ENCODE results near the gene EXOG.
"Not testable (repeated sequence)": the region's sequence is repeated elsewhere in the genome, so short reads cannot be mapped to it uniquely, and the experiment has no call there.

The EXOG gene

GRCh38 chr3:38563070-38563885 lies 67.1 kb downstream of the EXOG start:
- Histone ChIP-seq H3K4me3 (ENCODE audit: insufficient read length, low read depth) (no peak overlapping the region), H3K36me3 (ENCODE audit: insufficient read depth, insufficient read length, low read length) (peaks cover 3% of the 10 kb centered on the region), H3K27me3 (ENCODE audit: insufficient read depth, insufficient read length) (no peaks in the 10 kb centered on the region), H3K9ac (ENCODE audit: insufficient read length, low read depth) (no peak overlapping the region), H3K9me3 (ENCODE audit: insufficient read depth, low read length) (no peaks in the 10 kb centered on the region), H3K4me1 (ENCODE audit: insufficient read depth, insufficient read length) (no peaks in the 10 kb centered on the region)
- no peak for DNase-seq (ENCODE audit: low read depth, low spot score)
- TF ChIP-seq ZNF274 (IDR thresholded peaks at IDR 0.05; ENCODE audit: low read depth, low read length), result no peak
- TF ChIP-seq SUZ12 (IDR thresholded peaks at IDR 0.05; ENCODE audit: extremely low read depth, insufficient read depth, insufficient read length), result no peak
- no peak for TF ChIP-seq YY1 (IDR thresholded peaks at IDR 0.05; ENCODE audit: insufficient read depth, insufficient read length)

DNA sequence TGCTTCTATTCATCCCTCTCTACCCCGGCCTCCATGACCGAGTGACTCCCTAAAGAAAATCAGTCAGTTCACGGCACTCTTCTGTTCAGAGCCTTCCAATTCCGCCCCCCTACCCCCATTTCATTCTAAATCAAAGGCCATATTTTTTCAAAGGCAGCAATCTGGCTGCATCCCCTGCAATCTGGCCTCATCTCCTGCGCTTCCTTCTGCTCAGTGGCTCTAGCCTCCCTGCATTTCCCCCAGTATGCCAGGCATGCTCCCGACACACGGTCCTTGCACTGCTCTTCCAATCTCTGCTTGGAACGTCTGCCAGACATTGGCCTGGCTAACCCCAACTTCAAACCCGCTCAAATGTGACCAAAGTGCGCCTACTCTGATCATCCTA lies 67.7 kb downstream of the EXOG start:
- peaks cover 3% of the 10 kb centered on the region for H3K36me3 ChIP-seq (ENCODE audit: insufficient read depth, insufficient read length, low read length)
- H3K4me3 ChIP-seq (ENCODE audit: insufficient read length, low read depth), result no peak overlapping the region
- H3K9me3 ChIP-seq (ENCODE audit: insufficient read depth, low read length), result no peaks in the 10 kb centered on the region
- no peaks in the 10 kb centered on the region for H3K4me1 ChIP-seq (ENCODE audit: insufficient read depth, insufficient read length)
- DNase-seq (ENCODE audit: low read depth, low spot score), result no peak
- TF ChIP-seq ZNF274 (IDR thresholded peaks at IDR 0.05; ENCODE audit: low read depth, low read length) (no peak), SUZ12 (IDR thresholded peaks at IDR 0.05; ENCODE audit: extremely low read depth, insufficient read depth, insufficient read length) (no peak)
- H3K27me3 ChIP-seq (ENCODE audit: insufficient read depth, insufficient read length), result no peaks in the 10 kb centered on the region
- H3K9ac ChIP-seq (ENCODE audit: insufficient read length, low read depth), result no peak overlapping the region

- Histone ChIP-seq H3K4me1 (ENCODE audit: insufficient read depth, insufficient read length) (no peaks in the 10 kb centered on the region), H3K27me3 (ENCODE audit: insufficient read depth, insufficient read length) (no peaks in the 10 kb centered on the region), H3K9ac (ENCODE audit: insufficient read length, low read depth) (no peak overlapping the region), H3K9me3 (ENCODE audit: insufficient read depth, low read length) (no peaks in the 10 kb centered on the region), H3K4me3 (ENCODE audit: insufficient read length, low read depth) (no peak overlapping the region), H3K36me3 (ENCODE audit: insufficient read depth, insufficient read length, low read length) (peaks cover 3% of the 10 kb centered on the region)
- no peak for DNase-seq (ENCODE audit: low read depth, low spot score)
- TF ChIP-seq YY1 (IDR thresholded peaks at IDR 0.05; ENCODE audit: insufficient read depth, insufficient read length), result no peak
- TF ChIP-seq ZNF274 (IDR thresholded peaks at IDR 0.05; ENCODE audit: low read depth, low read length), result no peak
- no peak for TF ChIP-seq SUZ12 (IDR thresholded peaks at IDR 0.05; ENCODE audit: extremely low read depth, insufficient read depth, insufficient read length)
Observed at GRCh38 chr3:38564631-38565338, 68.6 kb downstream of the EXOG start.

- H3K36me3 ChIP-seq (ENCODE audit: insufficient read depth, insufficient read length, low read length), result peaks cover 3% of the 10 kb centered on the region
- H3K4me1 ChIP-seq (ENCODE audit: insufficient read depth, insufficient read length), result no peaks in the 10 kb centered on the region
- no peak for DNase-seq (ENCODE audit: low read depth, low spot score)
- H3K9ac ChIP-seq (ENCODE audit: insufficient read length, low read depth), result no peak overlapping the region
- no peak for TF ChIP-seq SUZ12 (IDR thresholded peaks at IDR 0.05; ENCODE audit: extremely low read depth, insufficient read depth, insufficient read length)
- TF ChIP-seq YY1 (IDR thresholded peaks at IDR 0.05; ENCODE audit: insufficient read depth, insufficient read length), result no peak
- no peak for TF ChIP-seq ZNF274 (IDR thresholded peaks at IDR 0.05; ENCODE audit: low read depth, low read length)
- H3K4me3 ChIP-seq (ENCODE audit: insufficient read length, low read depth), result no peak overlapping the region
- no peaks in the 10 kb centered on the region for H3K9me3 ChIP-seq (ENCODE audit: insufficient read depth, low read length)
- H3K27me3 ChIP-seq (ENCODE audit: insufficient read depth, insufficient read length), result no peaks in the 10 kb centered on the region
Observed at GRCh38 chr3:38565339-38566214, 69.4 kb downstream of the EXOG start.

GRCh38 chr3:38566215-38566528 lies 70.0 kb downstream of the EXOG start:
- Histone ChIP-seq H3K4me3 (ENCODE audit: insufficient read length, low read depth) (no peak overlapping the region), H3K9me3 (ENCODE audit: insufficient read depth, low read length) (no peaks in the 10 kb centered on the region), H3K9ac (ENCODE audit: insufficient read length, low read depth) (no peak overlapping the region), H3K4me1 (ENCODE audit: insufficient read depth, insufficient read length) (no peaks in the 10 kb centered on the region), H3K36me3 (ENCODE audit: insufficient read depth, insufficient read length, low read length) (peaks cover 3% of the 10 kb centered on the region), H3K27me3 (ENCODE audit: insufficient read depth, insufficient read length) (no peaks in the 10 kb centered on the region)
- DNase-seq (ENCODE audit: low read depth, low spot score), result no peak
- TF ChIP-seq YY1 (IDR thresholded peaks at IDR 0.05; ENCODE audit: insufficient read depth, insufficient read length) (no peak), SUZ12 (IDR thresholded peaks at IDR 0.05; ENCODE audit: extremely low read depth, insufficient read depth, insufficient read length) (no peak), ZNF274 (IDR thresholded peaks at IDR 0.05; ENCODE audit: low read depth, low read length) (no peak)

DNA sequence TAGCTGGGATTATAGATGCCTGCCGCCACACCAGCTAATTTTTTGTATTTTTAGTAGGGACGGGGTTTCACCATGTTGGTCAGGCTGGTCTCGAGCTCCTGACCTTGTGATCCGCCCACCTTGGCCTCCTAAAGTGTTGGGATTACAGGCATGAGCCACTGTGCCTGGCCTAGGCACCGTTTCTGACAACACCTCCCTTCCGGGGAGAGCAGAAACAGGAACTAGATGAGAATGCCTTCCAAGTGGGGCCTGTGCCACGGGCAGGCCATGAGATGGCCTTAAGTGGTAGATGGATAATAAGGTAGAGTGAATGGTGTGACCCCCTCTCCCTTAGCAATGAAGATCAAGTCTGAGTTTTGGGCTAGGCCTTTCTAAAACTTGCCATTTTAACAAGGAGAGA lies 70.7 kb downstream of the EXOG start:
- not testable (repeated sequence) for H3K9me3 ChIP-seq (ENCODE audit: insufficient read depth, low read length); H3K36me3 ChIP-seq (ENCODE audit: insufficient read depth, insufficient read length, low read length); H3K4me1 ChIP-seq (ENCODE audit: insufficient read depth, insufficient read length); H3K9ac ChIP-seq (ENCODE audit: insufficient read length, low read depth); H3K4me3 ChIP-seq (ENCODE audit: insufficient read length, low read depth); DNase-seq (ENCODE audit: low read depth, low spot score); H3K27me3 ChIP-seq (ENCODE audit: insufficient read depth, insufficient read length)

- no peaks in the 10 kb centered on the region for H3K36me3 ChIP-seq (ENCODE audit: insufficient read depth, insufficient read length, low read length)
- no peaks in the 10 kb centered on the region for H3K4me1 ChIP-seq (ENCODE audit: insufficient read depth, insufficient read length)
- no peaks in the 10 kb centered on the region for H3K9me3 ChIP-seq (ENCODE audit: insufficient read depth, low read length)
- no peak for TF ChIP-seq SUZ12 (IDR thresholded peaks at IDR 0.05; ENCODE audit: extremely low read depth, insufficient read depth, insufficient read length)
- TF ChIP-seq YY1 (IDR thresholded peaks at IDR 0.05; ENCODE audit: insufficient read depth, insufficient read length), result no peak
- no peak for TF ChIP-seq ZNF274 (IDR thresholded peaks at IDR 0.05; ENCODE audit: low read depth, low read length)
- DNase-seq (ENCODE audit: low read depth, low spot score), result no peak
- H3K27me3 ChIP-seq (ENCODE audit: insufficient read depth, insufficient read length), result no peaks in the 10 kb centered on the region
- no peak overlapping the region for H3K9ac ChIP-seq (ENCODE audit: insufficient read length, low read depth)
- no peak overlapping the region for H3K4me3 ChIP-seq (ENCODE audit: insufficient read length, low read depth)
Observed at GRCh38 chr3:38567498-38567897, 71.4 kb downstream of the EXOG start.
